Stimulated activated CD4-positive, alpha-beta T cell treated with anti-CD3 and anti-CD28 coated beads, TNF-alpha, amount 100 ng/mL, for 48 hours (primary cell): ENCODE data around the gene PLPPR5.

Experiments used
- DNase-seq, 3 donors: peaks; one replicate each; pipeline ENCODE4 v3.0.0-alpha.2; 2020; ENCODE audit warnings: low read depth in 3 of 3

PLPPR5 gene

GRCh38 chr1:98969798-98970490, 34.7 kb downstream of the PLPPR5 start:
- DNase-seq, result no peak

GRCh38 chr1:98967122-98967521, 37.5 kb downstream of the PLPPR5 start:
- DNase-seq, result no peak

GRCh38 chr1:98965394-98965793, 39.3 kb downstream of the PLPPR5 start:
- DNase-seq, result no peak

- no peak for DNase-seq
Measured at GRCh38 chr1:98964198-98964597, 40.5 kb downstream of the PLPPR5 start.

GRCh38 chr1:98963064-98963758, 41.5 kb downstream of the PLPPR5 start:
- no peak for DNase-seq

GRCh38 chr1:98962156-98962555, 42.5 kb downstream of the PLPPR5 start:
- no peak for DNase-seq

- DNase-seq, result no peak
Measured at GRCh38 chr1:98949621-98950020, 55.0 kb downstream of the PLPPR5 start.

- DNase-seq, result no peak
Measured at GRCh38 chr1:98949166-98949565, 55.5 kb downstream of the PLPPR5 start.

GRCh38 chr1:98947071-98947470, 57.6 kb downstream of the PLPPR5 start:
- DNase-seq, result no peak

GRCh38 chr1:98940722-98941079, 64.0 kb downstream of the PLPPR5 start:
- DNase-seq, result peak in 2 of 3 donors; percentile 17 to 19

- DNase-seq, result no peak
Measured at GRCh38 chr1:98940069-98940721, 64.5 kb downstream of the PLPPR5 start.

GRCh38 chr1:98939471-98939870, 65.2 kb downstream of the PLPPR5 start:
- DNase-seq, result no peak

GRCh38 chr1:98937347-98937746, 67.3 kb downstream of the PLPPR5 start:
- no peak for DNase-seq

GRCh38 chr1:98932184-98932583, 72.5 kb downstream of the PLPPR5 start:
- no peak for DNase-seq

GRCh38 chr1:98931128-98931835, 73.4 kb downstream of the PLPPR5 start:
- no peak for DNase-seq

- DNase-seq, result no peak
Measured at GRCh38 chr1:98929437-98929836, 75.2 kb downstream of the PLPPR5 start.

- no peak for DNase-seq
Measured at GRCh38 chr1:98926597-98926996, 78.1 kb downstream of the PLPPR5 start.

GRCh38 chr1:98924977-98925376, 79.7 kb downstream of the PLPPR5 start:
- no peak for DNase-seq

- DNase-seq, result no peak
Measured at GRCh38 chr1:98923667-98924066, 81.0 kb downstream of the PLPPR5 start.

- no peak for DNase-seq
Measured at GRCh38 chr1:98921817-98922216, 82.8 kb downstream of the PLPPR5 start.

- DNase-seq, result no peak
Measured at GRCh38 chr1:98920441-98921110, 84.1 kb downstream of the PLPPR5 start.

- no peak for DNase-seq
Measured at GRCh38 chr1:98919652-98920051, 85.0 kb downstream of the PLPPR5 start.
